Measurements from ENCODE around the gene CACNA1H. TPM values are rescaled to one million over a fixed set of nuclear protein-coding genes. Genes with fewer than 3 reads are reported as not detected.
"Not testable (repeated sequence)": the region's sequence is repeated elsewhere in the genome, so short reads cannot be mapped to it uniquely, and the experiment has no call there.

Gene CACNA1H
- total RNA-seq, 4 donors from 2014 or later = 17.0 to 63.6 (median 39.5) TPM

GRCh38 chr16:1184156-1184868, 31.4 kb downstream of the CACNA1H start:
- Histone ChIP-seq H3K27ac (peak overlapping the region; percentile 20 to 90 (median 86)), H3K27me3 (peaks cover 8% of the 10 kb centered on the region), H3K36me3 (no peaks in the 10 kb centered on the region), H3K4me1 (peaks cover 12 to 36% (median 28%) of the 10 kb centered on the region in 4 donors), H3K9me3 (no peaks in the 10 kb centered on the region), H3K4me3 (no peak overlapping the region)
- peak in 2 of 5 experiments; percentile 15 to 34 for TF ChIP-seq CTCF (IDR thresholded peaks at IDR 0.05)
- no peak for TF ChIP-seq EP300 (IDR thresholded peaks at IDR 0.05; ENCODE audit: low read depth)
- no peak for TF ChIP-seq POLR2AphosphoS5 (IDR thresholded peaks at IDR 0.05)
- no peak for TF ChIP-seq POLR2A (IDR thresholded peaks at IDR 0.05)
- in situ Hi-C loops (cut with MboI; ENCODE audit: low pct_ligation_motif_present in 1 of 4, low pct_unique_long_range_greater_than_20kb in 1 of 4, low sequenced_read_pairs in 3 of 4) = no loop called here
- intact Hi-C loops (cut with DNase I; ENCODE audit: low total_unique reads) = no loop called here
- whole genome bisulfite sequencing, 2 donors (ENCODE audit: low coverage in 1 of 2) = 58 to 80% methylated on average over 1 to 25 of the region's 26 CpGs
- DNase-seq = peak; percentile 20

GRCh38 chr16:1184980-1185379, 32.1 kb downstream of the CACNA1H start:
- peaks cover 12 to 35% (median 28%) of the 10 kb centered on the region in 4 donors for H3K4me1 ChIP-seq
- H3K27me3 ChIP-seq = peaks cover 8% of the 10 kb centered on the region
- in situ Hi-C loops (cut with MboI; ENCODE audit: low pct_ligation_motif_present in 1 of 4, low pct_unique_long_range_greater_than_20kb in 1 of 4, low sequenced_read_pairs in 3 of 4) = no loop called here

GRCh38 chr16:1185460-1186207, 32.7 kb downstream of the CACNA1H start:
- Histone ChIP-seq H3K4me1 (peaks cover 12 to 32% (median 26%) of the 10 kb centered on the region in 4 donors), H3K27ac (peak overlapping the region in 2 of 4 donors; percentile 86 to 90)
- H3K27me3 ChIP-seq; DNase-seq; H3K4me3 ChIP-seq; H3K9me3 ChIP-seq; H3K36me3 ChIP-seq; in situ Hi-C loops (cut with MboI; ENCODE audit: low pct_ligation_motif_present in 1 of 4, low pct_unique_long_range_greater_than_20kb in 1 of 4, low sequenced_read_pairs in 3 of 4); intact Hi-C loops (cut with DNase I; ENCODE audit: low total_unique reads): not testable (repeated sequence)
- WGBS, 2 donors (ENCODE audit: low coverage in 1 of 2) = 89 to 92% methylated on average over 6 to 36 of the region's 86 CpGs

More at GRCh38 chr16:1184980-1185379, 32.1 kb downstream of the CACNA1H start:
- no peak for TF ChIP-seq CTCF (IDR thresholded peaks at IDR 0.05)
- TF ChIP-seq POLR2A (IDR thresholded peaks at IDR 0.05) = no peak
- no peak for TF ChIP-seq POLR2AphosphoS5 (IDR thresholded peaks at IDR 0.05)
- no peak for DNase-seq
- H3K36me3 ChIP-seq = no peaks in the 10 kb centered on the region
- no peaks in the 10 kb centered on the region for H3K9me3 ChIP-seq
- H3K4me3 ChIP-seq = no peak overlapping the region
- intact Hi-C loops (cut with DNase I; ENCODE audit: low total_unique reads) = no loop called here
- WGBS, 2 donors (ENCODE audit: low coverage in 1 of 2) = 94 to 96% methylated on average over 4 to 18 of the region's 18 CpGs
- H3K27ac ChIP-seq = peak overlapping the region in 3 of 4 donors; percentile 29 to 90 (median 86)

- DNase-seq = peak; percentile 44
- no peaks in the 10 kb centered on the region for H3K9me3 ChIP-seq
- H3K27ac ChIP-seq = no peak overlapping the region
- no peaks in the 10 kb centered on the region for H3K36me3 ChIP-seq
- H3K4me3 ChIP-seq = no peak overlapping the region
- no peaks in the 10 kb centered on the region for H3K27me3 ChIP-seq
- intact Hi-C loops (cut with DNase I; ENCODE audit: low total_unique reads) = no loop called here
- TF ChIP-seq EP300 (IDR thresholded peaks at IDR 0.05; ENCODE audit: low read depth) = no peak
- no peak for TF ChIP-seq POLR2AphosphoS5 (IDR thresholded peaks at IDR 0.05)
- in situ Hi-C loops (cut with MboI; ENCODE audit: low pct_ligation_motif_present in 1 of 4, low pct_unique_long_range_greater_than_20kb in 1 of 4, low sequenced_read_pairs in 3 of 4) = no loop called here
- H3K4me1 ChIP-seq = peaks cover 2 to 8% (median 5%) of the 10 kb centered on the region in 4 donors
- WGBS, 2 donors (ENCODE audit: low coverage in 1 of 2) = 49% methylated on average over 20 of the region's 32 CpGs; no CpG with 5 or more reads in 1 of the 2 donors
Observed at GRCh38 chr16:1188432-1189189, 35.7 kb downstream of the CACNA1H start.
